ENCODE data around the gene COA1. TPM values are rescaled to one million over a fixed set of nuclear protein-coding genes. Genes with fewer than 3 reads are reported as not detected.
"Not testable (repeated sequence)": the region's sequence is repeated elsewhere in the genome, so short reads cannot be mapped to it uniquely, and the experiment has no call there.

The COA1 gene
- total RNA-seq, 2 experiments from 2014 or later = 63.9 to 96.0 TPM

DNA sequence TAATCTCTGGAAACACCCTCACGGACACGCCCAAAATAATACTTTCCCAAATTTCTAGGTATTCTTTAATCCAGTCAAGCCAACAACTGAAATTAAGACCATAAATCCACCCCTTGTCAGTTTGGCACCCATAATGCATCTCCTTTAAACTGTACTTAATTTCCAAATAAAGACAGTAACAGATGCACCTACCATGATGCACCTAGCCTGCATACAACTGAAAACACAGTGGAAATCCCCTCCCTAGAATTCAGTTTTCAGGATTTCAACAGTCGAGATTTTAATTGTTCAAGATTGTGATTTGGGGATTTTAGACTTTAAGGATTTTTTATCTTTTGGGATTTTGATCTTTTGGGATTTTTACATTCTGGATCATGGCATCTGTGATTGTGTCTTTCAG, 129.3 kb downstream of the COA1 start:
- no TSS peak for BruUV-seq (replicated peaks)
- CTCF ChIA-PET (ENCODE audit: unreplicated experiment) = no interaction called here
- Histone ChIP-seq H3K9me3 (ENCODE audit: low read length) (peaks cover 10% of the 10 kb centered on the region), H3K9me2 (ENCODE audit: insufficient read depth, low read length) (no peaks in the 10 kb centered on the region), H3K4me3 (ENCODE audit: low read depth, low read length, poor library complexity, severe bottlenecking) (no peak overlapping the region), H3K36me3 (ENCODE audit: insufficient read depth, low read length) (peaks cover 93% of the 10 kb centered on the region), H4K20me1 (ENCODE audit: insufficient read depth, low read length) (no peaks in the 10 kb centered on the region; the same call in 1 of the 2 replicates), H3K79me2 (ENCODE audit: insufficient read depth, low read depth, low read length) (peaks cover 32% of the 10 kb centered on the region), H3K4me2 (ENCODE audit: low read length) (no peak overlapping the region), H3K27ac (ENCODE audit: low read depth, low read length, poor library complexity, severe bottlenecking) (no peak overlapping the region), H2AFZ (ENCODE audit: low read length) (no peak overlapping the region), H3K4me1 (ENCODE audit: insufficient read depth, low read length, poor library complexity, severe bottlenecking) (no peaks in the 10 kb centered on the region)
- intact Hi-C loops (cut with micrococcal nuclease; ENCODE audit: unreplicated experiment) = no loop called here
- no peak for TF ChIP-seq EZH2phosphoT487 (IDR thresholded peaks at IDR 0.05; ENCODE audit: borderline replicate concordance, low read depth, low read length)
- TF ChIP-seq, protein P1, sequence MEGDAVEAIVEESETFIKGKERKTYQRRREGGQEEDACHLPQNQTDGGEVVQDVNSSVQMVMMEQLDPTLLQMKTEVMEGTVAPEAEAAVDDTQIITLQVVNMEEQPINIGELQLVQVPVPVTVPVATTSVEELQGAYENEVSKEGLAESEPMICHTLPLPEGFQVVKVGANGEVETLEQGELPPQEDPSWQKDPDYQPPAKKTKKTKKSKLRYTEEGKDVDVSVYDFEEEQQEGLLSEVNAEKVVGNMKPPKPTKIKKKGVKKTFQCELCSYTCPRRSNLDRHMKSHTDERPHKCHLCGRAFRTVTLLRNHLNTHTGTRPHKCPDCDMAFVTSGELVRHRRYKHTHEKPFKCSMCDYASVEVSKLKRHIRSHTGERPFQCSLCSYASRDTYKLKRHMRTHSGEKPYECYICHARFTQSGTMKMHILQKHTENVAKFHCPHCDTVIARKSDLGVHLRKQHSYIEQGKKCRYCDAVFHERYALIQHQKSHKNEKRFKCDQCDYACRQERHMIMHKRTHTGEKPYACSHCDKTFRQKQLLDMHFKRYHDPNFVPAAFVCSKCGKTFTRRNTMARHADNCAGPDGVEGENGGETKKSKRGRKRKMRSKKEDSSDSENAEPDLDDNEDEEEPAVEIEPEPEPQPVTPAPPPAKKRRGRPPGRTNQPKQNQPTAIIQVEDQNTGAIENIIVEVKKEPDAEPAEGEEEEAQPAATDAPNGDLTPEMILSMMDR (conservative IDR thresholded peaks at IDR 0.05; ENCODE audit: low read length) = no peak
- no peak for DNase-seq (ENCODE audit: low spot score)
- POLR2A ChIA-PET = interaction anchor here (0.7 kb wide), 1 partner anchor 100 kb away, joined by 3 read pairs; no protein-coding TSS in a partner anchor

DNA sequence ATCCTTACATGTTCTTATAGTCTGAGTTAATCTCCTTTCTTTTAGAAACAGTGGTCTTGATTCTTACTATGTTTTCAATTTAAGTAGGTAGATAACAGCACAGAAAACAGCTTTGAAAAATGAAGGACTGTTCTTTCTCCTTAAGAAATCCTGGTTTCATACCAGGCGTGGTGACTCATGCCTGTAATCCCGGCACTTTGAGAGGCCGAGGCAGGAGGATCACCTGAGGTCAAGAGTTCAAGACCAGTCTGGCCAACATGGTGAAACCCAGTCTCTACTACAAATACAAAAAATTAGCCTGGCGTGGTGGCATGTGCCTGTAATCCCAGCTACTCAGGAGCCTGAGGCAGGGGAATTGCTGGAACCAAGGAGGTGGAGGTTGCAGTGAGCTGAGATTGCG, 132.9 kb downstream of the COA1 start:
- intact Hi-C loops (cut with micrococcal nuclease; ENCODE audit: unreplicated experiment); DNase-seq (ENCODE audit: low spot score); CTCF ChIA-PET (ENCODE audit: unreplicated experiment); H3K9me3 ChIP-seq (ENCODE audit: low read length); H3K4me2 ChIP-seq (ENCODE audit: low read length); H2AFZ ChIP-seq (ENCODE audit: low read length); H3K9me2 ChIP-seq (ENCODE audit: insufficient read depth, low read length); H3K27ac ChIP-seq (ENCODE audit: low read depth, low read length, poor library complexity, severe bottlenecking); H3K4me3 ChIP-seq (ENCODE audit: low read depth, low read length, poor library complexity, severe bottlenecking); BruUV-seq (replicated peaks): not testable (repeated sequence)
- Histone ChIP-seq H4K20me1 (ENCODE audit: insufficient read depth, low read length) (peaks cover 11% of the 10 kb centered on the region), H3K79me2 (ENCODE audit: insufficient read depth, low read depth, low read length) (peaks cover 48% of the 10 kb centered on the region), H3K4me1 (ENCODE audit: insufficient read depth, low read length, poor library complexity, severe bottlenecking) (peaks cover 31% of the 10 kb centered on the region), H3K36me3 (ENCODE audit: insufficient read depth, low read length) (peaks cover 62% of the 10 kb centered on the region)
- POLR2A ChIA-PET = interaction anchor here (1.0 to 1.2 kb wide), 2 partner anchors 9 to 14 kb away, joined by 4 read pairs; partner anchors contain the start of gene STK17A

DNA sequence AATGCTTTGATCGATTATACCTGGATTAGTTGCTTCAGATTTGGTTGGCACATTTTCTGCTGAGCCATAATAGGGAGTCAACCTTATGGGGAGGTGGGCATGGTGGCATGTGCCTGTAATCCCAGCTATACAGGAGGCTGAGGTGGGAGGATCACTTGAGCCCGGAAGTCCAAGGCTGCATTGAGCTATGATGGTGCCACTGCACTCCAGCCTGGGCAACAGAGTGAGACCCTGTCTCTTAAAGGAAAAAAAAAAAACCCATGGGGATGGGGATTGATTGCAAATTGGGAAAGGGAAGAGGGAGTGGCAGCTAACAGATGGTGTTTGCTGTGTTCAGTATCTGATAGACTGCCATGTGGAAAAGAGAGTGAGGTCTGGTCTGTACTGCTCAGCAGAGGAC, 135.3 kb downstream of the COA1 start:
- no peak for TF ChIP-seq EZH2phosphoT487 (IDR thresholded peaks at IDR 0.05; ENCODE audit: borderline replicate concordance, low read depth, low read length)
- no TSS peak for BruUV-seq (replicated peaks)
- no peak overlapping the region for H2AFZ ChIP-seq (ENCODE audit: low read length)
- H3K4me2 ChIP-seq (ENCODE audit: low read length) = peak overlapping the region; percentile 25; the same call in 1 of the 2 replicates
- no peak overlapping the region for H3K4me3 ChIP-seq (ENCODE audit: low read depth, low read length, poor library complexity, severe bottlenecking)
- H3K4me1 ChIP-seq (ENCODE audit: insufficient read depth, low read length, poor library complexity, severe bottlenecking) = peaks cover 55% of the 10 kb centered on the region
- no peaks in the 10 kb centered on the region for H3K9me3 ChIP-seq (ENCODE audit: low read length)
- peaks cover 40% of the 10 kb centered on the region for H3K36me3 ChIP-seq (ENCODE audit: insufficient read depth, low read length)
- ChIA-PET POLR2A (interaction anchor here (0.5 to 1.5 kb wide), 8 partner anchors 8 to 479 kb away, joined by 3 to 4 read pairs (median 3); partner anchors contain the start of gene COA1), CTCF (ENCODE audit: unreplicated experiment) (no interaction called here)
- H3K79me2 ChIP-seq (ENCODE audit: insufficient read depth, low read depth, low read length) = peaks cover 72% of the 10 kb centered on the region
- intact Hi-C loops (cut with micrococcal nuclease; ENCODE audit: unreplicated experiment) = no loop called here
- DNase-seq (ENCODE audit: low spot score) = no peak
- H3K9me2 ChIP-seq (ENCODE audit: insufficient read depth, low read length) = no peaks in the 10 kb centered on the region
- H4K20me1 ChIP-seq (ENCODE audit: insufficient read depth, low read length) = peaks cover 17% of the 10 kb centered on the region
- no peak overlapping the region for H3K27ac ChIP-seq (ENCODE audit: low read depth, low read length, poor library complexity, severe bottlenecking)

DNA sequence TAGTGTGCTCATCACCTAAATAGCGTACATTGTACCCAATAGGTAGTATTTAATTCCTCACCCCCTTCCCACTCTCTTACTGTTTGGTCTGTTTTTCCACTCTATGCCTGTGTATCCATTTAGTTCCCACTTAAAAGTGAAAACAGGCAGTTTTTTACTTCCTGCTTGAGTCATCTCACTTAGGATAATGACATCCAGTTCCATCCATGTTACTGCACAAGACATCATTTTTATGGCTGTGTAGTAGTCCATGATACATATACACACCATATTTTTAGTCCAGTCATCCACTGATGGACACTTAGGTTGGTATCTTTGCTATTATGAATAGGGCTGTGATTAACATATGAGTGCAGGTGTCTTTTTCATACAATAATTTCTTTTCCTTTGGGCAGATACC, 136.3 kb downstream of the COA1 start:
- ChIA-PET CTCF (ENCODE audit: unreplicated experiment) (no interaction called here), POLR2A (interaction anchor here (0.6 kb wide), 1 partner anchor 25 kb away, joined by 3 read pairs; no protein-coding TSS in a partner anchor)
- intact Hi-C loops (cut with micrococcal nuclease; ENCODE audit: unreplicated experiment) = no loop called here
- H3K27ac ChIP-seq (ENCODE audit: low read depth, low read length, poor library complexity, severe bottlenecking) = no peak overlapping the region
- peaks cover 82% of the 10 kb centered on the region for H3K79me2 ChIP-seq (ENCODE audit: insufficient read depth, low read depth, low read length)
- H3K9me3 ChIP-seq (ENCODE audit: low read length) = no peaks in the 10 kb centered on the region
- no peak for DNase-seq (ENCODE audit: low spot score)
- peaks cover 66% of the 10 kb centered on the region for H3K4me1 ChIP-seq (ENCODE audit: insufficient read depth, low read length, poor library complexity, severe bottlenecking)
- H3K4me2 ChIP-seq (ENCODE audit: low read length) = peak overlapping the region; percentile 25
- H4K20me1 ChIP-seq (ENCODE audit: insufficient read depth, low read length) = peaks cover 17% of the 10 kb centered on the region
- BruUV-seq (replicated peaks) = no TSS peak
- H3K36me3 ChIP-seq (ENCODE audit: insufficient read depth, low read length) = peaks cover 30% of the 10 kb centered on the region
- no peaks in the 10 kb centered on the region for H3K9me2 ChIP-seq (ENCODE audit: insufficient read depth, low read length)
- no peak overlapping the region for H2AFZ ChIP-seq (ENCODE audit: low read length)
- TF ChIP-seq, protein P1 (conservative IDR thresholded peaks at IDR 0.05; ENCODE audit: low read length) = no peak
- no peak for TF ChIP-seq EZH2phosphoT487 (IDR thresholded peaks at IDR 0.05; ENCODE audit: borderline replicate concordance, low read depth, low read length)
- H3K4me3 ChIP-seq (ENCODE audit: low read depth, low read length, poor library complexity, severe bottlenecking) = no peak overlapping the region
